ENCODE results near the gene CHST15. TPM values are rescaled to one million over a fixed set of nuclear protein-coding genes. Genes with fewer than 3 reads are reported as not detected.
A peak's percentile ranks its signal among the peaks of the same experiment; 100 is the strongest.

The CHST15 gene
- total and polyA plus RNA-seq, 3 donors from 2014 or later: 9.3 to 12.8 (median 11.5) TPM

DNA sequence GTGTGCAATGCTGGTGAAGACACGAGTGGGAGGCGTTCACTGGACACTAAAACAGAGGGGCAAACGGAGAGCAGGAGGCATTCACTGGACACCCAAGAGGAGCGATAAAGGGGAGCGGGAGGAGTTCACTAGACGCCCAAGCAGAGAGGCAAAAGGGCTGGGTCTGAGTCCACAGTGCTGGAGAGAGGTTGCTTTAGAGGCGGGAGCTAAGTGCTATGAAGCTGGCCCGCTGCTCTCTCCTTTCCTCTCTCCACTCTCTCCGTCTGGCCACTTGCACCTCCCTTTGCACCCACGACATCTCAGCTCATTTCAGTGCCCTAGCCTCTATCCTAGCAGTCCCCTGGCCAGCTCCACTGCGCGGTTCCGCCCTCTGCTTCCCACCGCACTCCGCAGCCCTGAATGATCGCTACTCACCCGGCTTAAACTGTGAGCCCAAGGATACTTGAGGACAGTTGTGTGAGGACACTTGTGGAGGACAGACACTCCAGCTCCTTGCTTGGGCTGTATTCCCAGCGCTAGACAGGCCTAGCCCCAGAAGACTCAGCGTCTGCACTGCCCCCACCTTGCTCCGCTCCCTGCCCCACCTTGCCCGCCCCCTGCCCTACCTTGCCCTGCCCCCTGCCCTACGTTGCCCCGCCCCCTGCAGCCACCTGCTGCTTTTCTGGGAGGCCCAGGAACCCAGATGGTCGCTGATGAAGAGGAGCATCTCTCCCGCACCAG lies 123.0 kb downstream of the CHST15 start:
- no peaks in the 10 kb centered on the region for H3K9me3 ChIP-seq
- H3K4me1 ChIP-seq: peaks cover 19% of the 10 kb centered on the region
- TF ChIP-seq, protein P1, sequence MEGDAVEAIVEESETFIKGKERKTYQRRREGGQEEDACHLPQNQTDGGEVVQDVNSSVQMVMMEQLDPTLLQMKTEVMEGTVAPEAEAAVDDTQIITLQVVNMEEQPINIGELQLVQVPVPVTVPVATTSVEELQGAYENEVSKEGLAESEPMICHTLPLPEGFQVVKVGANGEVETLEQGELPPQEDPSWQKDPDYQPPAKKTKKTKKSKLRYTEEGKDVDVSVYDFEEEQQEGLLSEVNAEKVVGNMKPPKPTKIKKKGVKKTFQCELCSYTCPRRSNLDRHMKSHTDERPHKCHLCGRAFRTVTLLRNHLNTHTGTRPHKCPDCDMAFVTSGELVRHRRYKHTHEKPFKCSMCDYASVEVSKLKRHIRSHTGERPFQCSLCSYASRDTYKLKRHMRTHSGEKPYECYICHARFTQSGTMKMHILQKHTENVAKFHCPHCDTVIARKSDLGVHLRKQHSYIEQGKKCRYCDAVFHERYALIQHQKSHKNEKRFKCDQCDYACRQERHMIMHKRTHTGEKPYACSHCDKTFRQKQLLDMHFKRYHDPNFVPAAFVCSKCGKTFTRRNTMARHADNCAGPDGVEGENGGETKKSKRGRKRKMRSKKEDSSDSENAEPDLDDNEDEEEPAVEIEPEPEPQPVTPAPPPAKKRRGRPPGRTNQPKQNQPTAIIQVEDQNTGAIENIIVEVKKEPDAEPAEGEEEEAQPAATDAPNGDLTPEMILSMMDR (IDR thresholded peaks at IDR 0.05): no peak
- TF ChIP-seq POLR2A (IDR thresholded peaks at IDR 0.05): no peak
- intact Hi-C loops (cut with DNase I; ENCODE audit: low total_unique reads): no loop called here
- no peak overlapping the region for H3K27ac ChIP-seq
- H3K27me3 ChIP-seq: no peaks in the 10 kb centered on the region
- no peaks in the 10 kb centered on the region for H3K36me3 ChIP-seq (ENCODE audit: low read depth, missing control alignments)
- 20% methylated on average over 19 to 22 of the region's 25 CpGs for WGBS, 2 donors
- DNase-seq: no peak
- no peak overlapping the region for H3K4me3 ChIP-seq

DNA sequence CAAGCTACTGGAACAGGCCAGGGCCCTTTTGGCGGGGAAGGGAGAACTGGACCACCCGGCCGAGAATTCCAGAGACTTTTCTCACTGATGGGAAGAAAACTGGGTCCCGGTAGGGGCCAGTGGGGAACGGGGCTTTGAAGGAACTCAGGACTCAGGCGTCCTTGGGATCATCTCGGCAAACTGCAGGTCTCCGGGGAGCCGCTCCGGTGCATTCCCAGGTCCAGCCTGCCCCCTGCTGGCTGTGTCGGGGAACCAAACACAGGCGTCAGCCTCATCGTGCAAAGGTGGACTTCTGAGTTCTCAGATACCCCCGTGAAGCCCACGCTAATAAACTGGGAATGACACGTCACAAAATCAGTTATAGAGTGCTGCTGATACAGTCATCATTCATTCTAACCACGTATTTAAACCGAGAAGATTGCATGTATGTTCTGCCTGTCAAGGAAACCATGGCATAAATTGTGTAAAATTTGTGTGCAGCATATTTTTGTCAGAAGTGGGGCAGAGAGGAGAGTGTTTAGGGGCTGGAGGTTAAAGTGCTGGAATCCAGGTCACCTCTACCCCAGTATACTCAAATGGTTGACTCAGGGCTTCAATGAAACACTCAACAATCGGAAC lies 125.7 kb downstream of the CHST15 start:
- H3K36me3 ChIP-seq (ENCODE audit: low read depth, missing control alignments): no peaks in the 10 kb centered on the region
- H3K27ac ChIP-seq: peak overlapping the region; percentile 34 to 67
- H3K9me3 ChIP-seq: no peaks in the 10 kb centered on the region
- 3 to 4% methylated on average over 11 to 19 of the region's 19 CpGs for WGBS, 2 donors
- H3K4me3 ChIP-seq: no peak overlapping the region
- H3K27me3 ChIP-seq: no peaks in the 10 kb centered on the region
- H3K4me1 ChIP-seq: peaks cover 16% of the 10 kb centered on the region
- intact Hi-C loops (cut with DNase I; ENCODE audit: low total_unique reads): loop anchor here (5.0 kb wide), 1 partner anchor 385 kb away; no protein-coding TSS in a partner anchor
- TF ChIP-seq POLR2A (IDR thresholded peaks at IDR 0.05): no peak
- TF ChIP-seq, protein P1 (IDR thresholded peaks at IDR 0.05): peak; percentile 86 to 94 (median 90)
- DNase-seq: peak; percentile 89

DNA sequence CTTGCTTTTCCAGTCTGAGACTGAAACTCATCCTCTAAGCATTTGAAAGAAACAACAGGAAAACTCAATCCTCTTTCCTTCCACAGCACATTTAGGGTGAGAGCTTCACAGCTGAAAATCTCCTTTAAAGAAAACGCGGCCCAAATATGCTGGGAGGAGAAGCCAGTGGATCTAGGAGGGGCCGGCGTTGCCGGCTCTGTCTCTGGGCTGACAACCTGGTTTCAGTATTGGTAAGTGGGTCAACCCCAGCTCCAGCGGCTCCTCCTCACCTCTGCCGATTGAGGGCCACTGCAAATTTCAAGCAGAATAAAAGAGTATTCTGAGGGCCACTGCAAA lies 126.5 kb downstream of the CHST15 start:
- 47 to 48% methylated on average over 7 of the region's 7 CpGs for WGBS, 2 donors
- no peak for TF ChIP-seq POLR2A (IDR thresholded peaks at IDR 0.05)
- TF ChIP-seq, protein P1 (IDR thresholded peaks at IDR 0.05): no peak
- Histone ChIP-seq H3K36me3 (ENCODE audit: low read depth, missing control alignments) (no peaks in the 10 kb centered on the region), H3K9me3 (no peaks in the 10 kb centered on the region), H3K4me1 (peaks cover 16% of the 10 kb centered on the region), H3K4me3 (no peak overlapping the region), H3K27me3 (no peaks in the 10 kb centered on the region), H3K27ac (peak overlapping the region; percentile 34 to 67)
- intact Hi-C loops (cut with DNase I; ENCODE audit: low total_unique reads): loop anchor here (5.0 kb wide), 1 partner anchor 385 kb away; no protein-coding TSS in a partner anchor
- DNase-seq: peak; percentile 49

- DNase-seq: no peak
- no peaks in the 10 kb centered on the region for H3K9me3 ChIP-seq
- TF ChIP-seq, protein P1 (IDR thresholded peaks at IDR 0.05): no peak
- no peak for TF ChIP-seq POLR2A (IDR thresholded peaks at IDR 0.05)
- no peaks in the 10 kb centered on the region for H3K27me3 ChIP-seq
- 65 to 79% methylated on average over 10 to 13 of the region's 13 CpGs for WGBS, 2 donors
- H3K4me3 ChIP-seq: no peak overlapping the region
- H3K36me3 ChIP-seq (ENCODE audit: low read depth, missing control alignments): no peaks in the 10 kb centered on the region
- peaks cover 16% of the 10 kb centered on the region for H3K4me1 ChIP-seq
- peak overlapping the region; percentile 34 to 67 for H3K27ac ChIP-seq
- intact Hi-C loops (cut with DNase I; ENCODE audit: low total_unique reads): loop anchor here (5.0 kb wide), 1 partner anchor 384 kb away; no protein-coding TSS in a partner anchor
Observed at GRCh38 chr10:123965973-123966895, 127.2 kb downstream of the CHST15 start.
